GM21381 (cell line): ENCODE data around the gene WASF3.
"Not testable (repeated sequence)": the region's sequence is repeated elsewhere in the genome, so short reads cannot be mapped to it uniquely, and the experiment has no call there.

Experiments
- ATAC-seq: cut with Tn5 transposase; IDR thresholded peaks from one replicate; pipeline ENCODE4 v1.9.1; 2021; ENCODE audit warnings: mild to moderate bottlenecking, moderate library complexity; ENCODE audit not compliant: unreplicated experiment

WASF3 gene

DNA sequence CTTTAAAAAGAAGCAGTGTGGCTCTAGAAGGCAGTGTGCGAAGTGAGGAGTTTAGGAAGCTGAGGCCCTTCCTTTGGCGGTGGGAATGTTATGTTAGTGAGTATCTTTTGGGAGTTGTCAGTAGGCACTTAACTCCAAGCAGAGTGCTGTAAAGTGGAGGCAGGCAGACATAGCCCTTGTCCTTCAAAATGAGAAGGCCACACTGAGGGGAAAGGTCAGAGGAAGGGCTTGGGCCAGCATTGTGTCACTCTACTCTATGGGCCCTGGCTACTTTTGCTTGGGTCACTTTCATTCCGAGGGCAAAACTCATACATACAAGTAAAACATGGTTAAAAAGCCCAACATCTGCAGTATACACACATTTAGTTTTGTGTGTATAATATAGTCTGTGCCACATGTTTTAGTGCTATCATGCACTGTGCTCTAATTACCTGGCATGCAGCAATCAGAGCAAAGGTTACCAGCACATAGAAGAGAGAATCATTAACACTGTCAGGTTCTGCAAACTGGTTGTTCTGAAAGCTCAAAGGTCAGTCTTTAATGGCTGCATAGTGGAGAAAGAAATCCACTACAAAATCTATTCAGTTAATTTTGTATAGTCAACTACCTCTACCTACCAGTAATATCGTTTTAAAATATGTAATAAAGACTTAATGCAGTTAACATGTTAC, 64.4 kb downstream of the WASF3 start:
- no peak for ATAC-seq

DNA sequence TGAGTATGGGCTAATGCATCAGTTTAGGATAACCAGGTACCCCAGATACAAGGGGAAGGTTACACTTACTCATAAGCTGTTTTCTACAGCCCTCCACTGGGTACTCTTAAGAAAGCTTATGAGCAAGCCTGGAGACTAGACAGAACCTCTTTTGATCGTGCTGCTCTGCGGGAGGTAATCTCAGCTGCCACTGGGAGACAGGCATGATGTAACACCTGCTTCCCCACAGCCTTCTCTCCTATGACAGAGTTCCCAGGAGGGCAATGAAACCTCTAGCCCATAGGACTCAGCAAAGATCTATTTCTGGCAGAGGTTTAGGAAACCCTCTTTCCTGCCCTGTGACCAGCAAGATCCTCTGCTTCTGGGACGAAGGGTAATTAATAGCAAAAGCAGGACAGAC, 65.6 kb downstream of the WASF3 start:
- no peak for ATAC-seq

DNA sequence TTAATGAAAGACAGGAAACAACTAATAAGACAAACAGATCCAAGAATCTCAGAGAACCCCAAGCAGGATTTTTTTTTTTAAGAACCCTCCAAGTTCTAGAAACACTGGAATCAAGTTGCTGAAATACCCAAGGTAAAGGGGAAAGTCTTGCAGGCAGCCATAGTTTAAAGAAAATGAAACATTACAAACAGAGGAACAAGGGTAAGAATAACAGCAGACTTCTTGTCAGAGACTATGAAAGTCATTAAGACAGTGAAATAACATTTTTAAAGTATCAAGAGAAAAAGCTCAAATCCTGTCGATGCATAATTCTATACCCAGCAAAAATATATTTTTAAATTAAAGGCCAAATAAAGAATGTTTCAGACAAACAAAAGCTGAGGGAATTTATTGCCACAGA, 67.1 kb downstream of the WASF3 start:
- no peak for ATAC-seq

DNA sequence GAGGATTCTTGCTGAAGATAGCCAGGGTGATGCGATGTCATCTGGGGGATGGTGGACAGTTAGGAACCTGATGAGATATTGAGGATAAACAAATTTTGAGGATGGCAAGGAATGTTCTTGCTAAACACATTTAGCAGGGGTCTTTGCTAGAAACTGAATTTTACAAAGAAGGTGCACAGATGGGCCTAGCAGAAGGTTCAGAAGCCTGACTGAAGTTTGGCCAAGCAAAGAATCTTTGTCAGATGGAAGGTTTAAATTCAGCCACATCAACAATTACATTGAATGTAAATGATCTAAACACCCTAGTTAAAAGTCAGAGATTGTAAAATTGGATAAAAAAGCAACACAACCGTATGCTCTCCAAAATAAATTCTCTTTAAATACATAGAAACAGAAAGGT, 68.8 kb downstream of the WASF3 start:
- no peak for ATAC-seq

DNA sequence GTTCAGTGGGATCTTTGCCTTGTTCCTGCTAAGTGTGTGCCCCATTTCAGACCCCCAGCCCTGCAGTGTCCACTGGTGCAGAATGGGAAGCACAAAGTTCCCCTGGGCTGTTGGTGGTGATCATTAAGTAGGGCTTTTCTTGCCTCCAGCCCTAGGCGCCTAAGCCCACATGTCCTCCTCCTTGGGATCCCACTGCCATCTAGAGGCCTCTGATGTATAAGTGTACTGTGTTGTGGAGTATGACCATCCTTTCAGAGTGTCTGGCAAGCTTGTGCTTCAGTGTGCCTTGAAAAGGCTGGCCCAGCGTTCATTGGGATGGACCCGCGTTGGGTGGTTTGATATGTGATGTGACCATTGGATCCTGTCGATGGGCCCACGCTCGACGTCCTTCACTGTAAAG, 71.2 kb downstream of the WASF3 start:
- ATAC-seq, result no peak

DNA sequence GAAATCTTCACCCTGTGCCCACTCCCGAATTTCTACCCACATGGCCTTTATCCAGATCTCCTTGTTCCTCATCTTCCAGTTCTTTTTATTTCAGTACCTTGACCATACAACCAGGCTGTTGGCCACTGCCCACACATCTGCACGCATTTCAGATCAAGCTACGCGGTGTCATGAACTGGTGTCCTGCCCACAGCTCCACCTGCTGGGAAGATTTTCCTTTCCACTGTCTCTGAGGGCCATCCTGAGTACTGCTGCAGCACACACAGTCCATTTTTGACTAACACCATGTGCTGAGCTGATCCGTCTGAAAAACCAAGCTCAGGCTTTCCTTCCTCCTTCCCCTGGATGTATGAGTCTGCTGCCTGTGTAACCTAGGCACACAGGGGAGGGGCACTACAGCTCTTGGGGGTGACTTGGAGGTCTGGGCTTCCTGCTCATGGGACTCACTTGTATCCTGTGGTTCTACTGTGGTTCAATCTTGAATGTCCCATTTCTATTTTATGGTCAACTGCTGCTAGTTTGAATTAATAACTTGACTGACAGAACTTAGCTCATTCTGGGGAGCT, 71.9 kb downstream of the WASF3 start:
- ATAC-seq, result no peak

DNA sequence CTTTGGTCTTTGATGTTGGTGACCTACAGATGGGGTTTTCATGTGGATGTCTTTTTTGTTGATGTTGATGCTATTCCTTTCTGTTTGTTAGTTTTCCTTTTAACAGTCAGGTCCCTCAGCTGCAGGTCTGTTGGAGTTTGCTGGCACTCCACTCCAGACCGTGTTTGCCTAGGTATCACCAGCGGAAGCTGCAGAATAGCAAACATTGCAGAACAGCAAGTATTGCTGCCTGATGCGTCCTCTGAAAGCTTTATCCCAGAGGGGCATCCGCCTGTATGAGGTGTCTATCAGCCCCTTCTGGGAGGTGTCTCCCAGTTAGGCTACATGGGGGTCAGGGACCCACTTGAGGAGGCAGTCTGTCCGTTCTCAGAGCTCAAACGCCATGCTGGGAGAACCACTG, 78.2 kb downstream of the WASF3 start:
- ATAC-seq, result not testable (repeated sequence)

DNA sequence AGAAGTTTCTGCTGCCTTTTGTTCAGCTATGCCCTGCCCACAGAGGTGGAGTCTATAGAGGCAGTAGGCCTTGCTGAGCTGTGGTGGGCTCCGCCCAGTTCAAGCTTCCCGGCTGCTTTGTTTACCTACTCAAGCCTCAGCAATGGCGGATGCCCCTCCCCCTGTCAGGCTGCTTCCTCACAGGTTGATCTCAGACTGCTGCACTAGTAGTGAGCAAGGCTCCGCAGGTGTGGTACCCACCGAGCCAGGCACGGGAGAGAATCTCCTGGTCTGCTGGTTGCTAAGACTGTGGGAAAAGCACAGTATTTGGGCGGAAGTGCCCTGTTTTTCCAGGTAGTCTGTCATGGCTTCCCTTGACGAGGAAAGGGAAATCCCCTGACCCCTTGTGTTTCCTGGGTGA, 78.6 kb downstream of the WASF3 start:
- not testable (repeated sequence) for ATAC-seq

DNA sequence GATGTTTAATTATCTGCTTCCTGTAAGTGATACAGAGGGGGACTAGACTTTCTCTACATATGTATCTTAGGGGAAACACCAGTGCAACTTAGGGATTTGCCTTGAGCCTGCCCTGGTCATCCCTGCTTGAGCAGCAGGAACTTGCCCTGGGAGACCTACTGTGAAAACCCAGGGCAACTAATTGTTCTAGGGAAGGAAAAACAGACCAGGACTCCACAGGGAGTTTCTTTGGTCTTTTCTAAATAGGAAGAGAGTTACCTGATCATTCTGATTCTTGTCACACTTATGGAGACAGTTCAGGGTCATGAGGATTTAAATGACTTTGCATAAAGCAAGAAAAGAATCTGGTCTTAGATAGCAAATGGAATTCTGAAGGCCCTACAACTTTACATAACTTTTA, 89.1 kb downstream of the WASF3 start:
- ATAC-seq, result no peak

DNA sequence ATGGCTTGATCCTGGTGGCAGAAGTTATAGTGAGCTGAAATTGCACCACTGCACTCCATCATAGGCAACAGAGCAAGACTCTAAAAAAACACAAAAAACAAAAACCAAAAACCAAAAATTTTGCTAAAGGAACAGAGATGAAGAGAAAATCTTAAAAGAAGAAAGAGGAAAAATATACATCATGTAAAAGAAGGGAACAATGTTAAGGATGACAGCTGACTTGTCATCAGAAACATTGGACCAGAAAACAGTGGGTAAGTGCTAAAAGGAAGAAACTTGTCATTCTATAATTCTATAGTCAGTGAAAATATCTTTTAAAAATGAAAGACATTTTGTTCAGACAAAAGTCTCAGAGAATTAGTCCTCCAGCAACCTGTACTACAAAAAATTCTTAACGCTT, 93.8 kb downstream of the WASF3 start:
- ATAC-seq, result no peak

DNA sequence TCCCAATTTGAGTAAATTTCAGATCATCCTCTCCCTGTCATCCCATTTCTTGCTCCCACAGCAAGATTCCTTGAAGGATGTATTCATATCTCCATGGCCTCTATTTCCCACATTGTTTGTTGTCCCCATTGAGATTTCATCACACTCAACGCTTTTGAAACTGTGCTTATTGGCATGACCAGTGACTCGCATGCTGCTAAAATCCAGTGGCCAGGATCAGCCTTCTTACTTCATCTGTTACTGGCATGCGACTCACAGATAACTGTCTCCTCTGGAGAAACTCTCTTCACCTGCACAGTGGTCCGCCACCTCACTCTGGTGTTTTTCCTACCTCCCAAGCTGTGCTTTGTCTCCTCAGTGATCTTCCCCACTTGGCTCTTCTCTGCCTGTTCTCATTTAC, 95.8 kb downstream of the WASF3 start:
- no peak for ATAC-seq

DNA sequence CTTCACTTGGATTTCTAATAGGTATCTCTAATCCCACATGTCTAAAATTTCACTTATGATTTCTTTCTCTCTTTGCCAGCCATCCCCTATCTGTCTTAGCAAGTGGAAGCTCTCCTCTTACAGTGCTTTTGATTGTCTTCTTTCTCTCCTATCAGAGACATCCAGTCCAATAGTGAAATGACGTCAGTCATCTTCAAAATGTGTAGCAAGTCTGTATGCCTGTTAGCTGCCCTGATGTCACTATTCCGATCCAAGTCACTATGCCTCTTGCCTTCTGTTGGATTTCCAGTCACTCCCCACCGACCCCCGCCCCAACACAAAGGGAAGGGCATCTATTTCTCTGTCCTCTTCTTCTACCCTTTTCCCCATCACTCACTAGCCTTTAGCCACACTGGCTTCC, 96.4 kb downstream of the WASF3 start:
- no peak for ATAC-seq

DNA sequence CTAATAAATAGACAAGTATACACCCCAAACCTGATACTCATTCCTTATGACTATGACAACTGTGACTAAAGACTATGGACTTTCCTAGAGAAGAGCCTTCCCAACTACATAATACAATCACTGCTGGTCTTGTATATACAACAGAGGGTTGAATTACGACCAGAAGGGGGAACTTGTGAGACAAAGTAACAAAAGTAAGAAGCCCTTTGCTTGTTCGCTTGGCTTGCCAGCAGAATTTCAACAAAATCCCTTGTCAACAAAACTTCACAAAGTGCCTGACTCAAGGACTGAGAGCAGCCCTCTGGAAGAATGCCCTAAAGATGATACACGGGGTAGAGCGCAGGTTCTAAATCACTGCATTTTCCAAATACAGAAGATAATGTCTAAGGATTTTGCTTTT, 99.4 kb downstream of the WASF3 start:
- ATAC-seq, result no peak

DNA sequence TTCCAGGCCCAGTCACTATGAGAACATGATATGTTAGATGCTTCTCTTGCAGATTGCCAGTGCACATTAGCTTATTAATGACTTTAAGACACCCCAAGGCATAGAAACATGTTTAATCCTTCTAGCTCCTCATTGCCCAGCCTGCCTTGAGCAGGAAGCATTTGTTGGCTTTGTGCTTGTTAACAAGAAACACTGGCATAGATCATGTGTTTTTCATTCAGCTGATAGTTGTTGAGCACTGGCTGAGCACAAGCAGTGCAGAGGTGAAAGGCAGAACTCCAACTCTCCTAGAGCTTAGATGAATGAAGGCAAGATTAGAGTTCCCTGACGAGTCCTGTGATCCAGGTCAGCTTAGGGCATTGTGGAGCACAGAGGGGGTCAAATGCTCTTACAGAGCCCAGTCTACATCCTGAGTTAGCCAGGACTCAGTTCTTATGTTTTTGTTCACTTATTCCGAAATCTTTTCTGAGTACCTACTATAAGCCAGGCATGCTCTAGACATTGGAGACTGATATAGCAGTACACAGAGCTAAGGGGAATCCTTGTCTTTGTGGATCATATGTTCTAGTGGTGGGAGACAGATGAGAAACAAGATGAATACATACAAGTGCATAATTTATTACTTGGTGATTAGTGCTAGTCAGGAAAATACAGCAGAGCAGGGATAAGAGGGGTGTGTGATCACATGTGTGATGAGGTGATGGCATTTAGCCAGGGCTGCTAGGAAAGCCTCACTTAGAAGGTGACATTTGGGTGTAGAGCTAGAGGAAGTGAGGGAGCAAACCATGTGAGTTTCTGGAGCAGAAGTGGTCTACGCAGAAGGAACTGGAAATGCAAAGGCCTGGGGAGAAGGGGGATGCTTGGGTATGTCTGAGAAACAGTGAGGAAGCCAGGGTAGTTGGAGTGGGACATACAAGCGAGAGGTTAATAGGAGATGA, 101.2 kb downstream of the WASF3 start:
- ATAC-seq, result no peak

DNA sequence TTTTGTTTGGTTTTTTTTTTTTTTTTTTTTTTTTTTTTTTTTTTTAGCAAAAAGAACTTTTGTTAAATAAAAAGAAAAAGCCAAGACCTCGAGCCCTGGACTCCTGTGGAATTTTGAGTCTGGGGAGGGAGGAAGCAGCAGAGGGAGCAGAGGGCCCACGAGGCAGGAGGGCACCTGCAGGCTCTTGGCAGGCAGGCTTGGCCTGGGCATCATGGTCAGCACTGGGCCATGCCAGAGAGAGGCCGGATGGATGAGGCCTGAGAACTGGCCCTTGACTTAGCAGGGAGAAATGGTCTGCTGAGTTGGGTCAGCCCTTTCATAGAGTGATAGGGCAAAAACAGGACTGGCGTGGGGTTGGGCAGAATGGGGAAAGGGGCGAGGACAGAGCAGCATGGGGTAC, 102.7 kb downstream of the WASF3 start:
- ATAC-seq, result no peak

DNA sequence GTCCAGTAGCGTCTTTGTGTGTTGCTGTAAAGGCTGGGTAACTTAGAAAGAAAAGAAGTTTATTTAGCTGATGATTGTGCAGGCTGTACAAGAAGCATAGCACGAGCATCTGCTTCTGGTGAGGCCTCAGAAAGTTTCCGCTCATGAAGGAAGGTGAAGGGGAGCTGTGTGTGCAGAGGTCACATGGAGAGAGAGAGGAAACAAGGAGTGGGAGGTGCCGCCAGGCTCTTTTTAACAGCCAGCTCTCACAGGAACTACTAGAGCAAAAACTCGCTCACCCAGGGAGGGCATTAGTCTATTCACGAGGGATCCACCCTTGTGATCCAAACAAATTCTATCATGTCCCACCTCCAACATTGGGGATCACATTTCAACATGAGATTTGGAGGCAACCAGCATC, 103.3 kb downstream of the WASF3 start:
- no peak for ATAC-seq

DNA sequence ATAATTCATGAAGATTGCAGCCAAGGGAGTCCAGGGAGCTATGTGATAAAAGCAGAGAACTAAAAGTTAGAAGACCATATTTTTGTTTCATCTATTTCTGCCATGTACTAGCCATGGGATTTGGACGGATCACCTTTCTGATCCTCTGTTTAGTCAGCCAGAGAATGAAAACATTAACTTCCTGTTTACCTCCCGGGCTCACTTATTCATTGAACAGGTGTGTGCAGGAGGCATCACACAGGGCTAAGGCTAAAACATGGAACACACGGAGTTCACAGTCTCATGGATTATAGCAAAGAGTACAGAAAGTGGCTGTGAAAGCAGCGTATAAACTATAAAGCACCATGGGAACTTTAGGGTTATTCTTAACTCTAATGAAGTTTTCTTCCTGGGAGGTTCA, 106.3 kb downstream of the WASF3 start:
- no peak for ATAC-seq

DNA sequence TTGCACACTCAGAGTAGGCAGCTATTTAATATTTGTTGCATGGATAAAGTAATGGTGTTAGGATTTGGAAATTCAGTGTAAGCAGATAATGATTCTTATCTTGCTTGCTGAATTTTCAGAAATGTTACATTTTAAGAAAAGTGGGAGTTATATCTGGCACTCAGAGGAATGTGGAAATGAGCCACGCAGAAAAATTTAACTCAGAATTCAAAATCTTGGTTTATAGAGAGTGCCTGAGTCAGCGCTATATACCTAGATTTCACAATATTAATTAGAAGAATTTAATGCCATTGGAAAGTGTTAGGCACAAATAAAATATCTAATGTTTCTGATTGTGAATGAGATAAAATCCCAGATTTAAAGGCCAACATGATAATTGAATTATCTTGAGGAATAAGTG, 106.8 kb downstream of the WASF3 start:
- ATAC-seq, result no peak

DNA sequence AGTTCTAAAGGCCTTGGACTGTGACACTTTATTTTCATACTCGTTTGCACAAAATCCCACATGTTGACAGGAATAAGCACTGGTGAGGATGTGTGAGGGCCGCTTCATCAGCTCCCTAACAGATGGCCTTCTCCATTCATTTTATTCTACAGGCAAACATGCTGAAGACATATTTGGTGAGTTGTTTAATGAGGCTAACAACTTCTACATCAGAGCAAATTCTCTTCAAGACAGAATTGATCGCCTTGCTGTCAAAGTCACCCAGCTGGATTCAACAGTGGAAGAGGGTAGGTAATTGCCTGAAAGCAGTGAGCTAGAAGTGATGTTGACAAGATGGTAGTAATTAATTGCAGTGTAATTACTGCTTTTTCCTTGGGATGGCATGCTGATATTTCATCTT, 107.4 kb downstream of the WASF3 start:
- no peak for ATAC-seq

DNA sequence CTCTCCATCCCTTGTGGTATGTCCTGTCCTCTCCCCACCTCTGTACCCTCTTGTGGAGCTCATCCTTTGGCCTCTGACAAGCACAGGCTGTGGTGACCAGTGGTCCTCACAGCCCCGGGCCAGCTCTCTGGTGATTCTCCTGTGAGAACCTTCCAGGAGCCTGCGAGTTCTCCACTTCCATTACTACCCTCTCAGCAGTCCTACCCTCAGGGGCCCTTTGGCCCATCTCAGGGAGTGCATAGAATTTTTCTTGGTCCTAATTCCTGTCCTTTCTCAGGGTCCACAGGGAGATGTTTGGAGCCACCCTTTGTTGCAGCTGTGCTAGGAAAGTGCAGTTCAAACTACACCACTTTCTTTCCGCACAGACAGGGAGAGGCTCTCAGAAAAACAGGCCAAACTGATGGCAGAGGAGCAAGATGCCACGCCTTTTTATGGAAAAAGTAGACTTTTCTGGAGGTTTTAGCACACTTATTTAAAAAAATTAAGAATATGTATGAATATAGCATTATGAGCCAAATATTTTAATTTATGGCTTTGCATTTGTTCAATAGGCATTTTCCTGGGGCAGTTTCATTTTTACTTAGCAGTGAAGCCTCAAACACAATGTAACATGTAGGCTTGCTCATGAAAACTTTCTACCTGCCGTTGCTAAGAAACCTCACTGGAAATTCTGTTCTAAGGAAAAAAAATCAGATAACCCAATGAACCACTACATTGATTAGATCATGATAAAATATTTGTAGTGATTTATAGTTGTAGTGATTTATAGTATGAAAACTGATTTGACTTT, 111.1 kb downstream of the WASF3 start:
- no peak for ATAC-seq

DNA sequence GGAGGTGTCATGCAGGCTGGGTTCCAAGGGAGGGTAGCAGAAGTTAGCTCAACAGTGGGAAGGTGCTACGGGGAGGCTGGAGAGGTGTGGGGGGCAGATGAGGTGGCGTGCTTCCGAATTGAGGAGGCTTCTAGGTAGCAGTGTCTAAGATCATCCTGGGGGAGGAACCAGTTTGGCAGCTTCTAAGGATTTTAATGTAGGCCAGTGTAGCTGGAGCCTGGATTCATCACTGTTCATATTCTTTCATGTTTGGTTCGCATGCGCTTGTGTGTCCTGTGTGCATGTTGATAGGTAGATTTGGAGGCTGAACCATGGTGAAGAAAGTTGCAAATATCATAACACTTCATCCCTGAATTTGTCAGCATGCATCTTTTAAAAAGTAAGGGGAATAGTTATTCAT, 116.4 kb downstream of the WASF3 start:
- ATAC-seq, result no peak
